ENCODE results near the gene FRMD4A. TPM values are rescaled to one million over a fixed set of nuclear protein-coding genes. Genes with fewer than 3 reads are reported as not detected.

FRMD4A gene
- total RNA-seq, 1 donor from 2014 or later: 28.2 TPM

DNA sequence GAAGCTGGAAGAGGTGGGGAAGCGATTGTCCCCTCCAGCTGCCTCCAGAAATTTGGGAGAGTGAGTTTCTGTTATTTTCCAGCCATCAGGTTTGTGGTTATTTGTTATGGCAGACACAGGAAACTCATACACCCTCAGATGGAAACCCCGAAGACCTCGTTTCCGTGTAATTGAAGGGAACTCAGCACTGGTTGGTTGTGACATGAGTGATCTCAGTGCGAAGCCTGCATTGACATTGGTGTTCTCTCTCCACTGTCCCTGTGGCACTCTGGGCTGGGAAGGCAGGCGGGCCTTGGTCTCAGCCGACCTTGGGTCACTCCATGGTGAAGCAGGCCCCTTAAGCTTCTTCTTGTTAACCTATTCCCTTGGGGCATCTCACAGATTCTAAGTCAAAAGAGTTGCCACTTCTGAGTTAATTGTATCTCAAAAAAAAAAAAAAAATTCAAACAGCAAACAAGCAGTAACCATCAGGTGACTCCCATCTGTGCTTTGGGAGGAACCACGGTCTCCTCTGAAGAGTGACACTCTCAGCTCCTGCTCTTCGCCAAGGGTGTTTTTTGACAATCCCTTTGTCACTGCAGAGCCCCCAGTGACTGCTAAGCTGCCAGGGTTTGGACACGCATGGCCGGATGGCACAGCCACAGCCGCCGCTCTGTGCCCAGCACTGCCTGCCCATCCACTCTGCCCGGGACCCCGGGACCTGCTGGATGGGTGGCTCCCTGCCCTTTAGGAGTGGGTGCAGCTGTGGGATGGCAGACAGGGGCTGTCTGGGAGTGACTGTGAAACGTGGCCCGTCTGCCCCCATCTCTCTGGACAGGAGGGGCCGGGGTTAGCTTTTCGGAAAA lies 510.4 kb downstream of the FRMD4A start:
- TF ChIP-seq, protein P1, sequence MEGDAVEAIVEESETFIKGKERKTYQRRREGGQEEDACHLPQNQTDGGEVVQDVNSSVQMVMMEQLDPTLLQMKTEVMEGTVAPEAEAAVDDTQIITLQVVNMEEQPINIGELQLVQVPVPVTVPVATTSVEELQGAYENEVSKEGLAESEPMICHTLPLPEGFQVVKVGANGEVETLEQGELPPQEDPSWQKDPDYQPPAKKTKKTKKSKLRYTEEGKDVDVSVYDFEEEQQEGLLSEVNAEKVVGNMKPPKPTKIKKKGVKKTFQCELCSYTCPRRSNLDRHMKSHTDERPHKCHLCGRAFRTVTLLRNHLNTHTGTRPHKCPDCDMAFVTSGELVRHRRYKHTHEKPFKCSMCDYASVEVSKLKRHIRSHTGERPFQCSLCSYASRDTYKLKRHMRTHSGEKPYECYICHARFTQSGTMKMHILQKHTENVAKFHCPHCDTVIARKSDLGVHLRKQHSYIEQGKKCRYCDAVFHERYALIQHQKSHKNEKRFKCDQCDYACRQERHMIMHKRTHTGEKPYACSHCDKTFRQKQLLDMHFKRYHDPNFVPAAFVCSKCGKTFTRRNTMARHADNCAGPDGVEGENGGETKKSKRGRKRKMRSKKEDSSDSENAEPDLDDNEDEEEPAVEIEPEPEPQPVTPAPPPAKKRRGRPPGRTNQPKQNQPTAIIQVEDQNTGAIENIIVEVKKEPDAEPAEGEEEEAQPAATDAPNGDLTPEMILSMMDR (IDR thresholded peaks at IDR 0.05; ENCODE audit: insufficient read depth, low read length, poor library complexity, severe bottlenecking): no peak
- DNase-seq (ENCODE audit: low read depth): no peak
- H3K4me3 ChIP-seq (ENCODE audit: low read depth, low read length): no peak overlapping the region
- no peaks in the 10 kb centered on the region for H3K36me3 ChIP-seq (ENCODE audit: control insufficient read depth, insufficient read depth, low read length)
- H3K27me3 ChIP-seq (ENCODE audit: control insufficient read depth, insufficient read depth, low read length): no peaks in the 10 kb centered on the region

GRCh38 chr10:13816195-13816925 lies 514.4 kb downstream of the FRMD4A start:
- Histone ChIP-seq H3K36me3 (ENCODE audit: control insufficient read depth, insufficient read depth, low read length) (no peaks in the 10 kb centered on the region), H3K27me3 (ENCODE audit: control insufficient read depth, insufficient read depth, low read length) (no peaks in the 10 kb centered on the region), H3K4me3 (ENCODE audit: low read depth, low read length) (no peak overlapping the region)
- DNase-seq (ENCODE audit: low read depth): no peak
- TF ChIP-seq, protein P1 (IDR thresholded peaks at IDR 0.05; ENCODE audit: insufficient read depth, low read length, poor library complexity, severe bottlenecking): no peak

GRCh38 chr10:13815756-13816155 lies 515.0 kb downstream of the FRMD4A start:
- TF ChIP-seq, protein P1 (IDR thresholded peaks at IDR 0.05; ENCODE audit: insufficient read depth, low read length, poor library complexity, severe bottlenecking): no peak
- peak; percentile 37 for DNase-seq (ENCODE audit: low read depth)
- Histone ChIP-seq H3K36me3 (ENCODE audit: control insufficient read depth, insufficient read depth, low read length) (no peaks in the 10 kb centered on the region), H3K27me3 (ENCODE audit: control insufficient read depth, insufficient read depth, low read length) (no peaks in the 10 kb centered on the region), H3K4me3 (ENCODE audit: low read depth, low read length) (no peak overlapping the region)

DNA sequence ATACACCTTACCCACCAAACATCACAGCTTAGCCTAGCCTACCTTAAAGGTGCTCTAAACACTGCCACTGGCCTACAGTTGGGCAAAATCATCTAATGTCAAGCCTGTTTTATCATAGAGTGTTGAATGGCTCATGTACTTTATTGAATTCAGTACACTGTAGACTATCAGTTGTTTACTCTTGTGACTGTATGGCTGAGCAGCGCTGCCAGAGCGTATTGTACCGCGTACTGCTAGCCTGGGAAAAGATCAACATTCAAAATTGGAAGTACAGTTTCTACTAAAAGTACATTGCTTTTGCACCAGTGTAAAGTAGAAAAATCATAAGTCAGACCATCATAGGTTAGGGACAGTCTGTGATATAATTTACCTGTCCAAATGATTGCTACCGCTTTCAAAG lies 517.2 kb downstream of the FRMD4A start:
- DNase-seq (ENCODE audit: low read depth): no peak
- no peak overlapping the region for H3K4me3 ChIP-seq (ENCODE audit: low read depth, low read length)
- H3K27me3 ChIP-seq (ENCODE audit: control insufficient read depth, insufficient read depth, low read length): no peaks in the 10 kb centered on the region
- TF ChIP-seq, protein P1 (IDR thresholded peaks at IDR 0.05; ENCODE audit: insufficient read depth, low read length, poor library complexity, severe bottlenecking): no peak
- H3K36me3 ChIP-seq (ENCODE audit: control insufficient read depth, insufficient read depth, low read length): no peaks in the 10 kb centered on the region

DNA sequence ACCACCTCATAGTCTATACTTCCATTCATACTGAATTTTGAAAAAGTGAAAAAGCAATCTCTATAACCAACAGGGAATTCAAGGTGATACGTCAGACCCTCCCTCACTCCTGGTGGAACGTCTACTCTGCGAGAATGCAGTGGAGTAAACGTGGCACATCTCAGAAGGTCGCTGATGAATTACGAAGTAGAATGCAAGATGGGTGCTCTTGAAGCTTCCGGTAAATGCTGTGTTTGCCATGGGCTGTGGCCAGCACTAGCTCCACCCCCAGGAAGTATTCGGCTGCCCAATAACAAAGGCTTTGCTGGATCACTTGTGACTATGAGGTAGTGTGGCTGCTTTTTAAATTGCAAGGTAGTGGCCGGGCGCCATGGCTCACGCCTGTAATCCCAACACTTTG lies 517.9 kb downstream of the FRMD4A start:
- TF ChIP-seq, protein P1 (IDR thresholded peaks at IDR 0.05; ENCODE audit: insufficient read depth, low read length, poor library complexity, severe bottlenecking): no peak

More for the DNA sequence above, 517.9 kb downstream of the FRMD4A start:
- no peaks in the 10 kb centered on the region for H3K27me3 ChIP-seq (ENCODE audit: control insufficient read depth, insufficient read depth, low read length)
- H3K36me3 ChIP-seq (ENCODE audit: control insufficient read depth, insufficient read depth, low read length): no peaks in the 10 kb centered on the region
- no peak for DNase-seq (ENCODE audit: low read depth)
- H3K4me3 ChIP-seq (ENCODE audit: low read depth, low read length): no peak overlapping the region
